Testis (tissue), 2 donors: ENCODE data around the gene CACNB4.

Source experiments
- CTCF ChIP-seq, 3 experiments: fragments of 450-650 bp in 2 of 3; fragments of 200-600 bp in 1 of 3; sonication (generic) in 1 of 3; IDR thresholded peaks; one replicate each; pipeline ENCODE4 v1.5.1; 2016 to 2019; ENCODE audit warnings: antibody characterized with exemption in 3 of 3, mild to moderate bottlenecking in 2 of 3, moderate library complexity in 1 of 3
- POLR2A ChIP-seq: fragments of 450-650 bp; IDR thresholded peaks from one replicate; pipeline ENCODE4 v1.6.1; 2017; ENCODE audit warnings: antibody characterized with exemption, mild to moderate bottlenecking, moderate library complexity

DNA sequence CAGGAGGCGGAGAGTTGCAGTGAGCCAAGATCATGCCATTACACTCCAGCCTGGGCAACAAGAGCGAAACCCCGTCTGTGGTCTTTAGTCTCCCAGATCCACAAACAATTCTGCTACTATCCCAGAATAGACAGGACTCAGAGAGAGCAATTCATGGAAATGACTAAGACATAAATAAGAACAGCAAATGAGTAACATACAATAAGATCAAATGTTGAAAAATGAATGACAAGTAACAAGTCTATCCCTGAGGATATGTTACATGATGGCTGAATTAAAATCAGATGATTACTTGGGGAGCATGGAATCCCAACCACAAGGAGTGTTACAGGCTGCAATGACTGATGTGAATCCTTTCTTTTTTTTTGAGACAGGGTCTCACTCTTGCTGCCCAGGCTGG lies 280.9 kb downstream of the CACNB4 start:
- TF ChIP-seq CTCF (IDR thresholded peaks at IDR 0.05) (no peak), POLR2A (no peak)
